H9 (cell line): ENCODE measurements around the gene PTCD2. TPM values are rescaled to one million over a fixed set of nuclear protein-coding genes. Genes with fewer than 3 reads are reported as not detected.

ENCODE experiments used
- DNase-seq: peaks from one replicate; pipeline ENCODE4 v3.0.0-alpha.2; 2017
- H2AFZ ChIP-seq: one replicate; pipeline ENCODE4 v1.6.1; 2013; ENCODE audit warnings: mild to moderate bottlenecking, low read length, control low read depth, moderate library complexity
- H2AK5ac ChIP-seq: 2 replicates; pipeline ENCODE4 v1.6.1; 2013; ENCODE audit warnings: low read length, control low read depth, mixed read lengths; ENCODE audit not compliant: insufficient read length
- H2BK120ac ChIP-seq: one replicate; pipeline ENCODE4 v1.6.1; 2013; ENCODE audit warnings: low read depth, mild to moderate bottlenecking, low read length, control low read depth, inconsistent platforms; ENCODE audit not compliant: poor library complexity, severe bottlenecking
- H2BK12ac ChIP-seq: 2 replicates; pipeline ENCODE4 v1.6.1; 2013; ENCODE audit warnings: low read length, control low read depth, mixed read lengths, low read depth; ENCODE audit not compliant: insufficient read length
- H2BK15ac ChIP-seq: 2 replicates; pipeline ENCODE4 v1.6.1; 2013; ENCODE audit warnings: low read depth, low read length, control low read depth
- H2BK20ac ChIP-seq: one replicate; pipeline ENCODE4 v1.6.1; 2013; ENCODE audit warnings: low read depth, mild to moderate bottlenecking, low read length, control low read depth, inconsistent platforms; ENCODE audit not compliant: poor library complexity, severe bottlenecking
- H2BK5ac ChIP-seq: 2 replicates; pipeline ENCODE4 v1.6.1; 2013; ENCODE audit warnings: low read length, control low read depth, mixed read lengths; ENCODE audit not compliant: insufficient read length
- H3K14ac ChIP-seq: 2 replicates; pipeline ENCODE4 v1.6.1; 2013; ENCODE audit warnings: low read length, control low read depth; ENCODE audit not compliant: insufficient read depth
- H3K18ac ChIP-seq: 2 replicates; pipeline ENCODE4 v1.6.1; 2013; ENCODE audit warnings: low read depth, mild to moderate bottlenecking, mixed read lengths, low read length, control low read depth; ENCODE audit not compliant: insufficient read length
- H3K23ac ChIP-seq: 2 replicates; pipeline ENCODE4 v1.6.1; 2013; ENCODE audit warnings: low read length, control low read depth, mixed read lengths, low read depth; ENCODE audit not compliant: insufficient read length
- H3K23me2 ChIP-seq: 2 replicates; pipeline ENCODE4 v1.6.1; 2013; ENCODE audit warnings: low read depth, mild to moderate bottlenecking, mixed read lengths, low read length, control low read depth; ENCODE audit not compliant: insufficient read length, poor library complexity, severe bottlenecking
- H3K27ac ChIP-seq: 2 replicates; pipeline ENCODE4 v1.5.1; 2013; ENCODE audit warnings: low read length, control low read depth, mixed read lengths, low read depth; ENCODE audit not compliant: insufficient read length
- H3K27me3 ChIP-seq: 2 replicates; pipeline ENCODE4 v1.6.1; 2013; ENCODE audit warnings: low read length, control low read depth, inconsistent platforms; ENCODE audit not compliant: insufficient read depth
- H3K4ac ChIP-seq: 2 replicates; pipeline ENCODE4 v1.6.1; 2013; ENCODE audit warnings: low read depth, mild to moderate bottlenecking, control low read depth, inconsistent platforms, low read length, moderate library complexity
- H3K4me1 ChIP-seq: 2 replicates; pipeline ENCODE4 v1.6.1; 2013; ENCODE audit warnings: low read length, control low read depth, inconsistent platforms; ENCODE audit not compliant: insufficient read depth
- H3K4me2 ChIP-seq: 2 replicates; pipeline ENCODE4 v1.6.1; 2013; ENCODE audit warnings: low read length, control low read depth, mixed read lengths; ENCODE audit not compliant: insufficient read length, insufficient read depth
- H3K56ac ChIP-seq: 2 replicates; pipeline ENCODE4 v1.6.1; 2013; ENCODE audit warnings: low read depth, mild to moderate bottlenecking, mixed read lengths, low read length, control low read depth; ENCODE audit not compliant: insufficient read length
- H3K79me1 ChIP-seq: 2 replicates; pipeline ENCODE4 v1.6.1; 2013; ENCODE audit warnings: low read depth, mild to moderate bottlenecking, moderate library complexity, low read length, control low read depth, inconsistent platforms; ENCODE audit not compliant: insufficient read depth, poor library complexity, severe bottlenecking
- H3K79me2 ChIP-seq: 2 replicates; pipeline ENCODE4 v1.6.1; 2013; ENCODE audit warnings: low read length, control low read depth, inconsistent platforms; ENCODE audit not compliant: insufficient read depth
- H3K9ac ChIP-seq: 2 replicates; pipeline ENCODE4 v1.6.1; 2013; ENCODE audit warnings: low read length, control low read depth, mixed read lengths; ENCODE audit not compliant: insufficient read length; ENCODE audit errors: extremely low read depth
- H3K9me3 ChIP-seq: one replicate; pipeline ENCODE4 v1.6.1; 2013; ENCODE audit warnings: low read depth, low read length, inconsistent platforms; ENCODE audit not compliant: control insufficient read depth
- H3T11ph ChIP-seq: one replicate; pipeline ENCODE4 v1.6.1; 2013; ENCODE audit warnings: mild to moderate bottlenecking, low read length, control low read depth, inconsistent platforms
- H4K20me1 ChIP-seq: one replicate; pipeline ENCODE4 v1.6.1; 2013; ENCODE audit not compliant: control insufficient read depth, insufficient read length, insufficient read depth
- H4K5ac ChIP-seq: 2 replicates; pipeline ENCODE4 v1.6.1; 2013; ENCODE audit warnings: low read depth, mild to moderate bottlenecking, mixed read lengths, low read length, control low read depth; ENCODE audit not compliant: insufficient read length
- H4K8ac ChIP-seq: replicated peaks from 2 replicates; pipeline ENCODE4 v1.6.1; 2013; ENCODE audit warnings: low read length, control low read depth, mixed read lengths, low read depth; ENCODE audit not compliant: insufficient read length
- H4K91ac ChIP-seq: 2 replicates; pipeline ENCODE4 v1.6.1; 2013; ENCODE audit warnings: low read depth, mild to moderate bottlenecking, moderate library complexity, mixed read lengths, low read length, control low read depth; ENCODE audit not compliant: insufficient read length
- H3K27ac Mint-ChIP-seq, 3 experiments: 2 replicates in 2 of 3; 3 replicates in 1 of 3; pipeline ENCODE4 v1.8.0; 2020 to 2021; ENCODE audit warnings: mixed read lengths in 3 of 3, mild to moderate bottlenecking in 1 of 3, moderate library complexity in 1 of 3
- H3K27me3 Mint-ChIP-seq: 2 replicates; pipeline ENCODE4 v1.8.0; 2021; ENCODE audit warnings: low read depth, mild to moderate bottlenecking, moderate library complexity, mixed read lengths
- H3K36me3 Mint-ChIP-seq, 3 experiments: 2 replicates in 2 of 3; 3 replicates in 1 of 3; pipeline ENCODE4 v1.8.0; 2020 to 2021; ENCODE audit warnings: low read depth in 3 of 3, mixed read lengths in 3 of 3; ENCODE audit not compliant: insufficient read depth in 1 of 3
- H3K4me1 Mint-ChIP-seq, 2 experiments: 2 replicates each; pipeline ENCODE4 v1.8.0; 2020; ENCODE audit warnings: mixed read lengths in 2 of 2
- H3K4me3 Mint-ChIP-seq, 2 experiments: 2 replicates in 1 of 2; 3 replicates in 1 of 2; pipeline ENCODE4 v1.8.0; 2020 to 2021; ENCODE audit warnings: mild to moderate bottlenecking in 2 of 2, mixed read lengths in 2 of 2, moderate library complexity in 1 of 2
- H3K9me3 Mint-ChIP-seq, 2 experiments: 2 replicates in 1 of 2; 3 replicates in 1 of 2; pipeline ENCODE4 v1.8.0; 2020; ENCODE audit warnings: mild to moderate bottlenecking in 2 of 2, mixed read lengths in 2 of 2, moderate library complexity in 1 of 2
- WGBS: extraction: QIAGEN DNeasy Blood & Tissue Kit; methylation state at CpG from one replicate; pipeline ENCODE4 v1.1.7; 2013; ENCODE audit warnings: missing lambda C conversion rate, low lambda C conversion rate, mixed read lengths; ENCODE audit not compliant: insufficient read length; ENCODE audit errors: extremely low coverage; 5-methylcytosine and 5-hydroxymethylcytosine counted together
- total RNA-seq: library from RNA; stranded (reverse); gene quantifications from 2 replicates; pipeline ENCODE4 v1.2.1, GENCODE V29; 2021
- TF ChIP-seq, protein P1 (sequence below): fragments of 200-600 bp; sonication (generic); conservative IDR thresholded peaks from 3 replicates; pipeline ENCODE4 v1.8.0; 2021; ENCODE audit warnings: antibody characterized with exemption, mild to moderate bottlenecking

PTCD2 gene
- total RNA-seq, 1 experiment from 2014 or later = 12.7 TPM

- H3K23ac ChIP-seq = no peak overlapping the region
- no peak overlapping the region for H2BK15ac ChIP-seq
- no peak overlapping the region for H4K5ac ChIP-seq
- no peaks in the 10 kb centered on the region for H3K4me1 ChIP-seq
- no peaks in the 10 kb centered on the region for H3K79me1 ChIP-seq
- Mint-ChIP-seq H3K27ac (no peak overlapping the region), H3K4me1 (no peaks in the 10 kb centered on the region), H3K36me3 (peaks cover 0 to 7% (median 2%) of the 10 kb centered on the region in 3 experiments; a peak in 2 of 7 replicates), H3K9me3 (no peaks in the 10 kb centered on the region), H3K27me3 (no peaks in the 10 kb centered on the region), H3K4me3 (no peak overlapping the region)
- no peak overlapping the region for H3K4me2 ChIP-seq
- no peak overlapping the region for H3K9ac ChIP-seq
- no peak overlapping the region for H3K4ac ChIP-seq
- H3K27me3 ChIP-seq = no peaks in the 10 kb centered on the region
- no peak overlapping the region for H4K91ac ChIP-seq
- no peaks in the 10 kb centered on the region for H3K79me2 ChIP-seq
- H2BK120ac ChIP-seq = no peak overlapping the region
- H4K8ac ChIP-seq = no peak overlapping the region
- no peak overlapping the region for H3K56ac ChIP-seq
- no peak overlapping the region for H3K18ac ChIP-seq
- H2AK5ac ChIP-seq = no peak overlapping the region
- H3K14ac ChIP-seq = no peak overlapping the region
- no peaks in the 10 kb centered on the region for H3K9me3 ChIP-seq
- no CpG with 5 or more reads among the region's 2 CpGs for WGBS
- H2BK5ac ChIP-seq = no peak overlapping the region
- TF ChIP-seq, protein P1, sequence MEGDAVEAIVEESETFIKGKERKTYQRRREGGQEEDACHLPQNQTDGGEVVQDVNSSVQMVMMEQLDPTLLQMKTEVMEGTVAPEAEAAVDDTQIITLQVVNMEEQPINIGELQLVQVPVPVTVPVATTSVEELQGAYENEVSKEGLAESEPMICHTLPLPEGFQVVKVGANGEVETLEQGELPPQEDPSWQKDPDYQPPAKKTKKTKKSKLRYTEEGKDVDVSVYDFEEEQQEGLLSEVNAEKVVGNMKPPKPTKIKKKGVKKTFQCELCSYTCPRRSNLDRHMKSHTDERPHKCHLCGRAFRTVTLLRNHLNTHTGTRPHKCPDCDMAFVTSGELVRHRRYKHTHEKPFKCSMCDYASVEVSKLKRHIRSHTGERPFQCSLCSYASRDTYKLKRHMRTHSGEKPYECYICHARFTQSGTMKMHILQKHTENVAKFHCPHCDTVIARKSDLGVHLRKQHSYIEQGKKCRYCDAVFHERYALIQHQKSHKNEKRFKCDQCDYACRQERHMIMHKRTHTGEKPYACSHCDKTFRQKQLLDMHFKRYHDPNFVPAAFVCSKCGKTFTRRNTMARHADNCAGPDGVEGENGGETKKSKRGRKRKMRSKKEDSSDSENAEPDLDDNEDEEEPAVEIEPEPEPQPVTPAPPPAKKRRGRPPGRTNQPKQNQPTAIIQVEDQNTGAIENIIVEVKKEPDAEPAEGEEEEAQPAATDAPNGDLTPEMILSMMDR = no peak
- H2BK20ac ChIP-seq = no peak overlapping the region
- DNase-seq = no peak
- H2BK12ac ChIP-seq = no peak overlapping the region
- H3K27ac ChIP-seq = no peak overlapping the region
- no peak overlapping the region for H3T11ph ChIP-seq
- H2AFZ ChIP-seq = no peak overlapping the region
- H4K20me1 ChIP-seq = no peaks in the 10 kb centered on the region
- no peaks in the 10 kb centered on the region for H3K23me2 ChIP-seq
Observed at GRCh38 chr5:72351376-72351775, 31.2 kb downstream of the PTCD2 start.
